ENCODE data around the gene CYBC1.

GRCh38 chr17:82458179-82458884 lies 7.8 kb upstream of the CYBC1 start, which contains the start of gene NARF:
- TF ChIP-seq JUNB (IDR thresholded peaks at IDR 0.05): no peak
- TF ChIP-seq POLR2A (IDR thresholded peaks at IDR 0.05; ENCODE audit: low read length): peak; percentile 69
- no peak for TF ChIP-seq CTCF (IDR thresholded peaks at IDR 0.05)
- peak; percentile 59; the same call in 1 of the 2 replicates for TF ChIP-seq TP53 (CRISPR knock-in tag; IDR thresholded peaks at IDR 0.05)
- no peak for TF ChIP-seq CHD2 (IDR thresholded peaks at IDR 0.05; ENCODE audit: low read length, partially characterized antibody)
- TF ChIP-seq MYC (IDR thresholded peaks at IDR 0.05; ENCODE audit: borderline replicate concordance, low read length): no peak; the same call in 1 of the 2 replicates
- TF ChIP-seq CEBPB (IDR thresholded peaks at IDR 0.05): no peak
- peak; percentile 72; the same call in 1 of the 2 replicates for TF ChIP-seq MAX (IDR thresholded peaks at IDR 0.05)
- TF ChIP-seq SMC3 (IDR thresholded peaks at IDR 0.05): 0 out of 3 replicates have a peak, but pooled peaks have one; percentile 10
- TF ChIP-seq HDAC2 (IDR thresholded peaks at IDR 0.05): no peak
- TF ChIP-seq SREBF2 (IDR thresholded peaks at IDR 0.05): no peak
- TF ChIP-seq EP300 (IDR thresholded peaks at IDR 0.05): no peak
- TF ChIP-seq RAD21 (conservative IDR thresholded peaks at IDR 0.05 in 1 of 2, IDR thresholded peaks at IDR 0.05 in 1 of 2): no peak
- TF ChIP-seq ZSCAN20 (CRISPR knock-in tag; IDR thresholded peaks at IDR 0.05): no peak
